ENCODE data around the gene PDE10A. TPM values are rescaled to one million over a fixed set of nuclear protein-coding genes. Genes with fewer than 3 reads are reported as not detected.

The PDE10A gene
- polyA plus RNA-seq, 3 donors, result not detected

DNA sequence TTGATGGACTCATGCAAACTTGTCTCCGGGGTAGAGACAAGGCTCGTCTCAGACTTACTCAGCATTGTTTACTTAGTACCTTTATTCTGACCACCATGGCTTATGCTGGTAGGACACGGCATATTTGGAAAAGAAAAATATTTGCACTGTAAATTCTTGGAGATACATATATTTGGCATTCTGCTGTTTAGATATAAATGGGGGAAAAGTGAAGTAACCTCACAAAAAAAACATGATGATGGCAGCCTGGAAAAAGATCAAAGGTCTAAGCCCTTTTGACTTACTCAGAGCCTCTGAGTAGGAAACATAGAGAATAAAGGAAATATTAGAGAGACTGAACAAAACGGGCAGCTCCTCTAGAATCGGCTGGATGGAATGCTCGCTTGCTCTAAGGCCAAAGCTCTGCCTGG, 32.5 kb downstream of the PDE10A start:
- intact Hi-C loops (cut with micrococcal nuclease), result no loop called here
- H3K36me3 Mint-ChIP-seq, result no peaks in the 10 kb centered on the region
- no peaks in the 10 kb centered on the region for H3K36me3 ChIP-seq (replicated peaks in 1 of 2; ENCODE audit: control insufficient read depth in 1 of 2, insufficient read depth in 2 of 2, low read length in 2 of 2)
- H3K9me3 ChIP-seq (replicated peaks in 1 of 2; ENCODE audit: control insufficient read depth in 1 of 2, insufficient read depth in 1 of 2, low read length in 2 of 2), result no peaks in the 10 kb centered on the region
- H3K4me1 ChIP-seq (ENCODE audit: control insufficient read depth in 1 of 2, insufficient read depth in 2 of 2, low read length in 2 of 2), result no peaks in the 10 kb centered on the region
- H3K27ac ChIP-seq (ENCODE audit: low read depth in 1 of 2, low read length in 2 of 2), result no peak overlapping the region
- H3K27me3 ChIP-seq (ENCODE audit: control insufficient read depth in 2 of 2, insufficient read depth in 2 of 2, low read length in 2 of 2), result no peaks in the 10 kb centered on the region
- no peaks in the 10 kb centered on the region for H3K4me1 Mint-ChIP-seq
- H3K4me3 ChIP-seq (replicated peaks in 1 of 3; ENCODE audit: low read depth in 2 of 3, low read length in 3 of 3), result no peak overlapping the region
- H3K27me3 Mint-ChIP-seq (ENCODE audit: low read depth in 3 of 3), result peaks cover 6 to 19% (median 7%) of the 10 kb centered on the region in 3 donors
- no peak overlapping the region for H3K4me2 ChIP-seq (replicated peaks; ENCODE audit: extremely low read depth, low read length, poor library complexity, severe bottlenecking)
- no peak overlapping the region for H2AFZ ChIP-seq (ENCODE audit: insufficient read depth, low read depth, low read length, poor library complexity, severe bottlenecking)
- no peak overlapping the region for H3K27ac Mint-ChIP-seq
- peaks cover 0 to 4% (median 0%) of the 10 kb centered on the region in 7 donors for H3K9me3 Mint-ChIP-seq
- H3K9ac ChIP-seq (ENCODE audit: insufficient read depth, low read length, poor library complexity, severe bottlenecking), result no peak overlapping the region
- DNase-seq, result no peak
- no CpG with 5 or more reads among the region's 6 CpGs for WGBS (ENCODE audit: insufficient coverage)
- TF ChIP-seq, protein P1, sequence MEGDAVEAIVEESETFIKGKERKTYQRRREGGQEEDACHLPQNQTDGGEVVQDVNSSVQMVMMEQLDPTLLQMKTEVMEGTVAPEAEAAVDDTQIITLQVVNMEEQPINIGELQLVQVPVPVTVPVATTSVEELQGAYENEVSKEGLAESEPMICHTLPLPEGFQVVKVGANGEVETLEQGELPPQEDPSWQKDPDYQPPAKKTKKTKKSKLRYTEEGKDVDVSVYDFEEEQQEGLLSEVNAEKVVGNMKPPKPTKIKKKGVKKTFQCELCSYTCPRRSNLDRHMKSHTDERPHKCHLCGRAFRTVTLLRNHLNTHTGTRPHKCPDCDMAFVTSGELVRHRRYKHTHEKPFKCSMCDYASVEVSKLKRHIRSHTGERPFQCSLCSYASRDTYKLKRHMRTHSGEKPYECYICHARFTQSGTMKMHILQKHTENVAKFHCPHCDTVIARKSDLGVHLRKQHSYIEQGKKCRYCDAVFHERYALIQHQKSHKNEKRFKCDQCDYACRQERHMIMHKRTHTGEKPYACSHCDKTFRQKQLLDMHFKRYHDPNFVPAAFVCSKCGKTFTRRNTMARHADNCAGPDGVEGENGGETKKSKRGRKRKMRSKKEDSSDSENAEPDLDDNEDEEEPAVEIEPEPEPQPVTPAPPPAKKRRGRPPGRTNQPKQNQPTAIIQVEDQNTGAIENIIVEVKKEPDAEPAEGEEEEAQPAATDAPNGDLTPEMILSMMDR (IDR thresholded peaks at IDR 0.05), result no peak
- no peaks in the 10 kb centered on the region for H3K79me2 ChIP-seq (ENCODE audit: insufficient read depth, low read length)
- H3K4me3 Mint-ChIP-seq, result no peak overlapping the region
- no peaks in the 10 kb centered on the region for H4K20me1 ChIP-seq (ENCODE audit: insufficient read depth, low read length)

DNA sequence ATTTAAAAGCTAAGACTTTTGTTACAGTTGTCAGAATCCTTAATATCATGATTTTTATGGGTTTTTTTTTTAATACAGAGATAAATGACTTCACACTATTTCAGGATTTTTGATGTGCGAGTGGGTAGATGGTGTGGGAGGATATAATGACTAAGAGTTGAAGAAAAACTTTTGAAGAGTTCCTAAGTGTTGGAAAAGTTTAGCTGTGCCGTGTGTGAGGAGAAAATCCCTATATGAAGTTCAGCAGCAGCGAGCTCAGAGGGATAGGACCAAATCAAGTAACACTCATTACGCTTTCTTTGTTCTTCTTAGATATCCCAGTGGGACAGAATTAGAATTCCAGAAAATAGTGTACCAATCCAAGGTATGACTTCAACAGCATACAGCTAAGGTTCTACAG, 34.1 kb downstream of the PDE10A start:
- no peaks in the 10 kb centered on the region for H4K20me1 ChIP-seq (ENCODE audit: insufficient read depth, low read length)
- Mint-ChIP-seq H3K4me3 (no peak overlapping the region), H3K36me3 (no peaks in the 10 kb centered on the region), H3K27ac (no peak overlapping the region), H3K27me3 (ENCODE audit: low read depth in 3 of 3) (peaks cover 1 to 14% (median 2%) of the 10 kb centered on the region in 3 donors), H3K9me3 (peaks cover 0 to 7% (median 5%) of the 10 kb centered on the region in 7 donors), H3K4me1 (no peaks in the 10 kb centered on the region)
- H3K4me3 ChIP-seq (replicated peaks in 1 of 3; ENCODE audit: low read depth in 2 of 3, low read length in 3 of 3), result no peak overlapping the region
- no peak overlapping the region for H2AFZ ChIP-seq (ENCODE audit: insufficient read depth, low read depth, low read length, poor library complexity, severe bottlenecking)
- H3K27me3 ChIP-seq (ENCODE audit: control insufficient read depth in 2 of 2, insufficient read depth in 2 of 2, low read length in 2 of 2), result no peaks in the 10 kb centered on the region
- H3K27ac ChIP-seq (ENCODE audit: low read depth in 1 of 2, low read length in 2 of 2), result no peak overlapping the region
- H3K9ac ChIP-seq (ENCODE audit: insufficient read depth, low read length, poor library complexity, severe bottlenecking), result no peak overlapping the region
- TF ChIP-seq, protein P1 (IDR thresholded peaks at IDR 0.05), result no peak
- no peaks in the 10 kb centered on the region for H3K4me1 ChIP-seq (ENCODE audit: control insufficient read depth in 1 of 2, insufficient read depth in 2 of 2, low read length in 2 of 2)
- intact Hi-C loops (cut with micrococcal nuclease), result no loop called here
- no peak overlapping the region for H3K4me2 ChIP-seq (replicated peaks; ENCODE audit: extremely low read depth, low read length, poor library complexity, severe bottlenecking)
- peaks cover 0 to 4% of the 10 kb centered on the region in 2 donors for H3K9me3 ChIP-seq (replicated peaks in 1 of 2; ENCODE audit: control insufficient read depth in 1 of 2, insufficient read depth in 1 of 2, low read length in 2 of 2)
- DNase-seq, result no peak
- H3K36me3 ChIP-seq (replicated peaks in 1 of 2; ENCODE audit: control insufficient read depth in 1 of 2, insufficient read depth in 2 of 2, low read length in 2 of 2), result no peaks in the 10 kb centered on the region
- no peaks in the 10 kb centered on the region for H3K79me2 ChIP-seq (ENCODE audit: insufficient read depth, low read length)
- 100% methylated on average over 1 of the region's 4 CpGs for WGBS (ENCODE audit: insufficient coverage)

Measured in CD14-positive monocyte (primary cell).